NCI-H146 treated with DMSO at 0.1 percent for 48 hours (cell line): Measurements from ENCODE around the gene ESRRB.

Experiments used
- DNase-seq: peaks from one replicate; lab custom pipeline; 2025; ENCODE audit not compliant: unreplicated experiment; lab: John Stamatoyannopoulos, UW

The ESRRB gene

DNA sequence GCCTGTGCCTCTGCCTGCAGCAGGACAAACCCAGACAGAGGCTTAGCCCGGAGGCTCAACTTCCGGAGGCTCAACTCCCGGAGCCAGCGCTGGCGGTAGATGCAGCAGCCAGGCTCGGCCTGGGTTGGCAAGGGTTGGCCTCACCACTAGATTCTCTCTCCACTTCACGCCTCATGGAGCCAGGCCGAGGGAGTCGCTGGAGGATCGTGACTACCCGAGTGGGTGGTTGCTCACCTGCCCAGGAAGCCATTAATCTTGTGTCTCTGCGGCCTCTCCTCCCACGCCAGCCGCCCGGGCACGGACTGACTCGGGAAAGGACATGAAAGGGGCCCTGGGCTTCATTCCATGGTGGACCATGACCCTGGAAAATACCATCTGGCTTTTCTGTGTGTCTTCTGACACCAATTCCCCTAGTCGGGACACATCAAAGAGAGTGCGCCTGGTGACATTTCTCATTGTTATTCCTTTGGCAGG, 20.8 kb downstream of the ESRRB start:
- DNase-seq, result no peak

GRCh38 chr14:76405627-76406026, 29.7 kb downstream of the ESRRB start:
- DNase-seq, result no peak

DNA sequence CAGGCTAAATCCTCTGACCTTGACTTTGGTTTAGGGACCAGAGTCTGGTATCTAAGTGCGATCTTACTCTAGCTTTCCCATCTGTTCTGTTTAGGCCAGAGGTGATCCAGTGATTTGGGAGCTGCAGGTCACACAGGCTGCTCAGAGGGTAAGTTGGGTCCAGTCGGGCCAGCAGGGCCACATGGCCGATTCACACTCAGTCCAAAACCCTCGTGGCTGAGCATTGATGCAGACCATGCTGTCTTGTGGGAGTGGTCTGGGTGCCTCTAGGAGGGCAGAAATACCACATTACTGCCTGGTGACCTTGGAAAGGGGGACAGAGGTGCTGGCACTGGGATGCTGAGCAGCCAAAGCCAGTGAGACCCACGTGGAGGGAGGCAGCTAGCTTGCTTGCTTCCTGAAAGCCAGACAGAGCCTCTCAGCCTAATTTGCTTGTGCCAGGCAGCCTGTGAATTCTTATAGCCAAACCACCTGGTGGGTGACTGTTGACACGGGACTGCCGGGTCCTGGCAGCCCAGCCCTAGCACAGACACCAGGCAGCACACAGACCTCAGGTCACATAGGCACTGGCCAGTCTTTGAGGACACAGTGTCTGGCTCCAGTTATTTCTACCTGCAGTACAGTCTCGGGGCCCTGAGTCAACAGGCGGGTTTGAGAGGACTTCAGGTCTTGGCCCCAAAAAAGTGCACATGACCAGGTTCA, 31.7 kb downstream of the ESRRB start:
- DNase-seq, result no peak

DNA sequence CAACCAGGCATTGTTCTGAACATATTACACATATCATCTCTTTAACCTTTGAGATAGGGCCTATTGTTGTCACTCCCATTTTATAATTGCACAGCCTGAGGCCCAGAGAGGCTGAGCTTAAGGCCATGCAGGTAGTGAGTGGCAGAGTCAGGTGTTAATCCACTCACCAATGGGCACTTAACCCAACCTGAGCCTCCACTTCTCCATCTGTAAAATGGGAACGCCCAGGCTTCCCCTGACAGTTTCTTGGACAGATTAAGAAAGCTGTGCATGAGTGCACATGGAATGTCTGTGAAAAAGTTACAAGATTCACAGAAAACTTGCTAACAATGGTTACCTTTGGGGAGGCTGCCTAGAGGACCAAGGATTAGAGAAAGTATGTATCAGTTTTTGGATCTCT, 32.9 kb downstream of the ESRRB start:
- no peak for DNase-seq

DNA sequence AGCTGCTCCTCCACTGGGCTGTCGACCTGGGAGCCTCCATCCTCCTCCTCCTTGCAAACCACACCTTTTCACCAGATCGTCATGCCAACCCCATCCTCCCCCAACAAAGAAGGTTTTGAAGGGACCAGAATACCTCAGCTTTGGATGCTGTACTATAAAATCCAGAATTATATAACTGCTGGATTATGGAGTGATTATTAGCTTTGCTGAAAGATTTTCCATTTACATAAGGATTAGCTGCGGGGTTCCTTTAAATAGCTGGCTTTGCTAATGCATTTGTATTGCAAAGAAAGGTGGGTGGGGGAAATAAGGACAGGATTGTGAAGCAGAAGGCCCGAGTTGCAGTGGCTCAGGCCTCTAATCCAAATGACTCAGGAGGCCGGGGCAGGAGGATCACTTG, 36.6 kb downstream of the ESRRB start:
- no peak for DNase-seq

DNA sequence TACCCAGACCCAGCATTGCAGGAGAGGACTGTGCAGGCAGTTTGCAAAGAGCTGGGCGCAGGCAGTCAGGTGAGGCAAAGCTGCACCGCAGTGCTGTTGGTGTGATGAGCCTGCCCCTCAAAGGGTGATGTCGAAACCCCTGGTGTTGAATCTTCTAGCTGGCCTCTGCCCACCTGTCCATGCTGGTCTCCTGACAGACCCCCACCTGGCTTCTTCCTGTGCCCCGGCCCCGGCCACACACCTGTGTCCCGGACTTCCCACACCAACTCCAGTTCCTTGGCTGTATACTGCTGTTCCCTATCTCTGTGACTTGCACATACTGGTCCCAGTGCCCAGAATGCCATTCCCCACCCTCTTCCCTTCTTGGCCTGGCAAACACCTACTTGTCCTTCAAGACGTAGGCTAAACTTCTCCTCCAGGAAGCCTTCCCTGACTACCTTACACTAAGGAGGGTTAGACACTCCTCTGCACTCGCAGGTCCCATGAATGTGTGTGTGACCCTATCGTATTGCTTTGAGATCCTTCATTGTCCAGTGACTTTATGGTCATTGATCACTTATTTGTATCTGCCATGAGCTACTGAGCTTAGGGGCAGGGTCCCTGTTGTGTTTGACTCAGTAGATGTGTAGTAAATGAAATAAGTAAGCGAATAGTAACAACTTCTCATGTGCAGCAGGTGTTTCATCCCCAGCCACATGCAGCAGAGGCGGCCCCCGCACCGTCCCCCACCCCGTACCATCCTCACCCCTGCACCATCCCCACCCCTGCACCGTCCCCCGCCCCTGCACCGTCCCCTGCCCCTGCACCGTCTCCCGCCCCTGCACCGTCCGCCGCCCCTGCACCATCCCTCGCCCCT, 37.4 kb downstream of the ESRRB start:
- DNase-seq, result no peak

DNA sequence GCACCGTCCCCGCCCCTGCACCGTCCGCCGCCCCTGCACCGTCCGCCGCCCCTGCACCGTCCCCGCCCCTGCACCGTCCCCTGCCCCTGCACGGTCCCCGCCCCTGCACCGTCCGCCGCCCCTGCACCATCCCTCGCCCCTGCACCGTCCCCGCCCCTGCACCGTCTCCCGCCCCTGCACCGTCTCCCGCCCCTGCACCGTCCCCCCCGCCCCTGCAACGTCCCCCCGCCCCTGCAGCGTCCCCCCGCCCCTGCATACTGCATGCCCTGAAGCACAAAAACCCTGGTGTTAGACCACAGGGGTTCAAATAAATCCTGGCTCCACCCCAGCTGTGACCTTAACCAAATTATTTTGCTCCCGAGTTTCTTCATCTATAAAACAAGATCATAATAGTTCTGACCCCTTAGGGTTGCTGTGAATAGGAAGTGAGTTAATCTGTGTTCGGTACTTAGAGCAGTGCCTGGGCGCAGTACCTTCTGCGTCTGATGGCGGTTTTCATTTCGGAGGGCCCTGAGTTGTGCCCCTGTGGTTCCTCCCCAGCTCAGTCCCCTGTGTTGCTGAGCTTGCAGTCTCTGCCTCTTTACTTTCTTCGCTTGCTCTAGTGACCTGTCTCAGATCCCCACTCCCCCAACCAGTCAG, 38.1 kb downstream of the ESRRB start:
- DNase-seq, result no peak

DNA sequence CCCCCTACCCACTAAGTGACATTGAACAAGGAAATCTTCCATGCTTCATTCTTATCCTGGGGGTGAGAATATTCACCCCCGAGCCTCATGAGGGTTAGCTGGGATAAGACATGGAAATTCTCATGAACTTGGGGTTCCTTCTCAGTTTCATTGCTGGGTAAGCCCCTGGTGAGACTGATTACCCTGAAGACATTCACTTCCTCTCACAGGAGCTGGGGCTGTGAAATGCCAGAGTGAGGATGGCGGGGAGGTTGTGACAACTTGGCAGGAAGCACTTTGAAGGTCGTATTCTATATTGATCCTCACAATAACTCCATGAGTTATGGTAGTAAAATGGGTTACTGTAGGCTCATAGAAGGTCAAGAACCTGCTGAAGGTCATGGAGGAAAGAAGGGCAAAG, 43.5 kb downstream of the ESRRB start:
- DNase-seq, result no peak

DNA sequence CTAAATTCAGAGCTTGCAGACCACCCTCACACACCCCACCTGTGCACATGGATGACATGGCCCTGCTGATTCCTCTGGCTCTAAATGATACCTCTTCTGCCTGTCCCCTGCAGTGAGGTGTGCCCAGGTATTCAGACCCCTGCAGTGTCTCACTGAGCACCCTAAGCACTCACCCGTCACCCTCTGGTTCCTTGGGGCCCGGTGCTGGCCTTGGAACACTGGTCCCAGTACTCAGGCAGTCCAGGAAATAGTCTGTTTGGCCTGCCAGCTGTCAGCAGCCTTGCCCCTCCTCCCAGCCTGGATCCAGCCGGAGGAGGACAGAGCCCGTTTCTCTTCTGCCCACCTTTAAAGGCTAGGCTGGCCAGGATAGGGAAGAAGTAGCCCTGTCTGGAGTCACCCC, 44.9 kb downstream of the ESRRB start:
- no peak for DNase-seq

DNA sequence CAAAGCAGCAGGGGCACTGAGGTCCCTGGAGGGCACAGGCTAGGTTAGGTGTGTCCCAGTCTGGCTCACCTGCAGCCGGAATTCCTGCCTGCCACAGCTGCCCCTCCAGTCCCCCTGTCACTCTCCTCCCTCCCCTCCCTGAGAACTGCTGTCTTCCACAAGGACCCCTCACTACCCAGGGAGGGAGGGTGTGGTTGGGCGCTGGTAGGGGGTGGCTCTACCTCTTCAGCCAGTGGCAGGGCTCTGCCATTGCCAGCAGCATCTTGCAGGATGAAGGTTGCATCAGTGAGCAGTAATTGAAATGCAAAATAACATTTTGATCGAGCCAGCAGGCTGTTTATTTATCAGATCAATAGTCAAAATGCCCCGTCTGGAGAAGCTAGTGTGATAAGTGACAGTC, 45.7 kb downstream of the ESRRB start:
- DNase-seq, result no peak

DNA sequence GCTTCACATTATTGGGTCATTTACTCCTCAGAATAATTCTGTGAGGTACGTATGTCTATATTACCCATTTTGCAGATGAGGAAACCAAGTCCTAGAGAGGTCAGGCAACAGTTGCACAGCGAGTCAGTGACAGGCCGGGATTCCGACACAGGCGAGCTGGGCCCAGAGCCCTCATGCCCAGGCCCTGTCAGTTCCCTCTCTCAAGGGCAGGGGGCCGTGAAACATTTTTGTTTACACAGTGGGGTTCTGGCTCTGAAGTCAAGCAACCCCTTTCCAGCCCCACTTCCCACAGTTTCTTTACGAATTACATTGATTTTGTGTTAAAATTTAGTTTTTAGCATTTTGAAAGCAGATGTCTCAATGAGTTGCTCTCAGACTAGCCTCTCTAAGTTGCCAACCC, 46.7 kb downstream of the ESRRB start:
- no peak for DNase-seq

DNA sequence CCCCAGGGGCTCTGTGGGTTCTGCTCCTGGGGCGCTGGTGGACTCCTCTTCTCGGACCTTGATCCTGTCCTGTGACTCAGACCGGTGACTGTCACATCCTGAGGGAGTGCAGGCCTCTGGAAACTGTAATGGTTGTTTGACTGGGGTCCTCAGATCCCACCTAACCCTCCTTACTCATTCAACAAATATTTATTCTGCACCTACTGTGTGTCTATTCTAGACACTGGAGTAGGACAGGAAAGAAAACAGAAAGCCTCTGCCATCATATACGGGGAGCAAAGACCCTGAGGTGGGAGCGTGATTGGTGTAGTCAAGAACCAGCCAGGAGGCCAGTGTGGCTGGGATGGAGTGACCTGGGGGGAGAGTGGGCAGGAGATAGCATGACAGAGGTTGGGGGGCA, 47.6 kb downstream of the ESRRB start:
- DNase-seq, result no peak

GRCh38 chr14:76424359-76424758, 48.4 kb downstream of the ESRRB start:
- no peak for DNase-seq

DNA sequence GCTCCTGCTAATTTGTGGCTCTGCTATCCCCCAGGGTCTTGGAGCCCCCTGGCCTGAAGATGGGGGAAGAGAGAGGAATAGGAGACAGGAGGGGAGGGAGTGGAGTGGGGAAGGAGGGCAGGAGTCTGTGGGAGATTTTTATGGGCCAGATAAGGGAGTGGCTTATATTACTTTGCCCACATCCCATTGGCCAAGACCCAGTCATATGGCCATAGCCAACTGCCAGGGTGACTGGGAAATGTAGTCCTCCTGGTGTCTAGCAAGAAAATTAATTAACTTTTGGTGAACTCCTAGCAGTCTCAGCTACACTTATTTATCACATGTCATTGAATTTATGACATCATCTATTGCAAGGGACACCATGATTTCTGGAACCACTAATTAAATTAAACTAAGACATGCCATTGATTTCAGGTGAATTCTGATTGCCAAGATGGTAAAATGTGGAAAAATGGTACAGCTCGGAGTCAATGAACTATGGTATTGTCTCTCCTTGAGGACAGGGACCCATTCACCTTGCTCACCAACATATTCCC, 50.3 kb downstream of the ESRRB start:
- DNase-seq, result no peak

DNA sequence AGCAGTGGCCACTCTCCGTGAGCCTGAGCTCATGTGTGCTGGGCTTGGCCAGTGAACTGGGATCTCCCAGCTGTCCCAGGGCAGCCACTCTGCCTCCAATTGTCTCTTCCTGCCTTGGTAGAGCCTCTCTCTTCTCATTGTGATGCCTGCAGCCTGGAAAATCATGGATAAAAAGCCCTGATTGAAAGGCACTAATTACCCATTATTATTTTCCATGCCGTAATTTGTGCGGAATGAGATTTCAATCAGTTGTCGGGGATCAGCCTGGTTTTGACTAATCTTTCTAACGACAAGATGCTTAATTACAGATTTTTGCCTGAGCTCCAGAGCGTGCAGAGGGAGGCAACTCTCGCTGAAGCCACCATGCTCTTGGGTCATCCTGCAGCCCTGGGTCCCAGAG, 52.7 kb downstream of the ESRRB start:
- no peak for DNase-seq

DNA sequence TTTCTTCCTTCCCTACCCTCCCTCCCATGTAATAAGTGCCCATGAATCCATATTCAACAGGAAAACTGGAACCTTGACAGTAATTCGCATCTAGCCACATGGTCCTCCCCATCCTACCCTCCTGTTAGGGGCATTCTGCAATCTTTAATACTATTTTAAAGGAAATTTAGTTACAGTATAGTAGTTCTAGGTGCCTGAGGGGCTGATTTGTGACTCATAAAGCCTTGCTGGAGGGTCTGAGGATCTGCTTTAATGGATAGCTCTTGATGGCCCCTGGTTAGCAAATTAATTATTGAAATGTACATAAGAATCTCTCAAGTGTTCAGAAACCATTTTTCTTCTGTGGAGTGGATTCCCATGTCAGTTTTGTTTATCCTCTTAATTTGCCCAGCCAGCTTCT, 54.1 kb downstream of the ESRRB start:
- DNase-seq, result no peak

DNA sequence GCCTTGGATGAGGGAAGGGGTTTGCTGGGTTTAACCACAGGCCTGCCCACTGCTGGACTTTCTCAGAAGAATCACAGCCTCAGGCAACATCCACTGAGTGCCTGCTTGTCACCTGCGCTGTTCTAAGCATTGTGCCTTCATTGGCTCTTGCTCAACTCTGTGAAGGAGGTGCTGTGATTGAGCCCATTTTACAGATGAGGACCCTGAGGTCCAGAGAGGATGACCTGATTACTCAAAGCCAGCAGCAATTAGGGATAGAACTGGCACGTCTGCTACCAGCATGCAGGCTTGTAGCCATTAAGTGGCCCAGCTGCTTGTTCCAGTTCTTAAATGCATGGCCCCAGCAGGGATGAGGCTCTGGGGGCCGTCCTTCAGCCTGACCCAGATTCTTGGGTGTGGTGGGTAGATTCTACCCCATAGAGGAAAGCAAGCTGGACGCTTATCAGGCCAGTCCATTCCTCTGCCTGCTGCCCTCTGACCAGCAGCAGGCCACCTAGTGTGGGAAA, 54.6 kb downstream of the ESRRB start:
- DNase-seq, result no peak

DNA sequence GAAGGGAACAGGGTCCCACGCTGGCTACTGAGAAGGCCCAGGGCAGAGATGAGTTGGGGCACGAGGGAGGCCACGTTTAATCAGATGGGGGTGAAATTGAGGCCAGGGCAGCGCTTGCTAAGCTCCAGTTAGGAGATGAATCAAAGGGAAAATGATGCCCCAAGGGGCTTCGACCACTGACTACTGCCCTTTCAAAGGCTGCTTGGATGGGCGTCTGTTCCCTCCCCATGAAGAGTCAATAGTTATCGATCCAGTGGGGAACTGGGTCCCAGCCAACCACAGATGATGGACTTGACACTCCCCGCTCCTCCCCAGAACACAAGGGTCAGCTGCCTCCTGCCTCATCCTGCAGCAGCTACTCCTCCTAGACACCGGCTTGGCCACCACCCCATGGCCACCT, 55.6 kb downstream of the ESRRB start:
- DNase-seq, result no peak

GRCh38 chr14:76432827-76433752, 57.2 kb downstream of the ESRRB start:
- no peak for DNase-seq

GRCh38 chr14:76434220-76434619, 58.3 kb downstream of the ESRRB start:
- no peak for DNase-seq
